Mesenchymal stem cell (in vitro differentiated cells and primary cell): Measurements from ENCODE around the gene PTTG1IP2.
A peak's percentile ranks its signal among the peaks of the same experiment; 100 is the strongest.

Source experiments
- DNase-seq: peaks from one replicate; pipeline ENCODE4 v3.0.0-alpha.2; 2013
- H2AFZ ChIP-seq: one replicate; pipeline ENCODE4 v1.6.1; 2013; ENCODE audit warnings: low read depth, mild to moderate bottlenecking, control low read depth, inconsistent platforms, low read length, moderate library complexity
- H2AK5ac ChIP-seq: 2 replicates; pipeline ENCODE4 v1.6.1; 2013; ENCODE audit warnings: low read length, moderate library complexity, mild to moderate bottlenecking, inconsistent platforms; ENCODE audit not compliant: severe bottlenecking
- H2BK120ac ChIP-seq: one replicate; pipeline ENCODE4 v1.6.1; 2013; ENCODE audit warnings: low read depth, mild to moderate bottlenecking, inconsistent platforms, low read length, moderate library complexity
- H2BK12ac ChIP-seq, 2 experiments: one replicate each; pipeline ENCODE4 v1.6.1; 2013; ENCODE audit warnings: inconsistent platforms in 2 of 2, low read length in 2 of 2, mild to moderate bottlenecking in 2 of 2, moderate library complexity in 2 of 2, control low read depth in 1 of 2
- H2BK15ac ChIP-seq: one replicate; pipeline ENCODE4 v1.6.1; 2013; ENCODE audit warnings: mild to moderate bottlenecking, low read depth, inconsistent platforms; ENCODE audit not compliant: poor library complexity, severe bottlenecking
- H2BK5ac ChIP-seq: 2 replicates; pipeline ENCODE4 v1.6.1; 2013; ENCODE audit warnings: low read depth, mild to moderate bottlenecking, low read length, control low read depth, inconsistent platforms; ENCODE audit not compliant: poor library complexity, severe bottlenecking
- H3K14ac ChIP-seq, 2 experiments: one replicate each; pipeline ENCODE4 v1.6.1; 2013; ENCODE audit warnings: inconsistent platforms in 2 of 2, low read length in 2 of 2, control low read depth in 1 of 2, mild to moderate bottlenecking in 1 of 2, moderate library complexity in 1 of 2
- H3K18ac ChIP-seq, 2 experiments: one replicate each; pipeline ENCODE4 v1.6.1; 2013; ENCODE audit warnings: inconsistent platforms in 2 of 2, low read length in 2 of 2, control low read depth in 1 of 2, low read depth in 1 of 2, mild to moderate bottlenecking in 1 of 2
- H3K23ac ChIP-seq, 2 experiments: one replicate each; pipeline ENCODE4 v1.6.1; 2013; ENCODE audit warnings: inconsistent platforms in 2 of 2, low read length in 2 of 2, mild to moderate bottlenecking in 2 of 2, moderate library complexity in 2 of 2, control low read depth in 1 of 2
- H3K27ac ChIP-seq: 2 replicates; pipeline ENCODE4 v1.5.1; 2013; ENCODE audit warnings: mild to moderate bottlenecking, moderate library complexity, low read length, control low read depth, inconsistent platforms; ENCODE audit not compliant: poor library complexity, severe bottlenecking
- H3K27me3 ChIP-seq, 2 experiments: 2 replicates each; pipeline versions ENCODE4 v1.6.1 to v1.7.0; 2013; ENCODE audit warnings: low read length in 2 of 2, mild to moderate bottlenecking in 2 of 2, moderate library complexity in 2 of 2, control low read depth in 1 of 2, inconsistent platforms in 1 of 2; ENCODE audit not compliant: control insufficient read depth in 1 of 2, insufficient read depth in 1 of 2
- H3K36me3 ChIP-seq, 2 experiments: 2 replicates each; pipeline versions ENCODE4 v1.6.1 to v1.7.0; 2013; ENCODE audit warnings: low read length in 2 of 2, control low read depth in 1 of 2, inconsistent platforms in 1 of 2, low read depth in 1 of 2, mild to moderate bottlenecking in 1 of 2; ENCODE audit not compliant: insufficient read depth in 2 of 2, control insufficient read depth in 1 of 2
- H3K4ac ChIP-seq, 2 experiments: one replicate each; pipeline ENCODE4 v1.6.1; 2013; ENCODE audit warnings: inconsistent platforms in 2 of 2, low read length in 2 of 2, mild to moderate bottlenecking in 2 of 2, moderate library complexity in 2 of 2, control low read depth in 1 of 2, low read depth in 1 of 2
- H3K4me1 ChIP-seq: 2 replicates; pipeline ENCODE4 v1.6.1; 2013; ENCODE audit warnings: low read depth, low read length, control low read depth; ENCODE audit not compliant: control insufficient read depth, insufficient read depth
- H3K4me2 ChIP-seq: 2 replicates; pipeline ENCODE4 v1.6.1; 2013; ENCODE audit warnings: low read length, mild to moderate bottlenecking, inconsistent platforms; ENCODE audit not compliant: poor library complexity, severe bottlenecking
- H3K4me3 ChIP-seq, 2 experiments: 2 replicates each; pipeline versions ENCODE4 v1.5.1 to v1.7.0; 2013; ENCODE audit warnings: low read length in 2 of 2, mild to moderate bottlenecking in 2 of 2, control low read depth in 1 of 2, low read depth in 1 of 2; ENCODE audit not compliant: insufficient read depth in 1 of 2
- H3K79me1 ChIP-seq: replicated peaks from 2 replicates; pipeline ENCODE4 v1.6.1; 2013; ENCODE audit warnings: mild to moderate bottlenecking, control low read depth, low read length, inconsistent platforms; ENCODE audit not compliant: poor library complexity, severe bottlenecking
- H3K9ac ChIP-seq: 2 replicates; pipeline ENCODE4 v1.7.0; 2013; ENCODE audit warnings: mild to moderate bottlenecking, low read length, moderate library complexity
- H3K9me3 ChIP-seq: 2 replicates; pipeline ENCODE4 v1.7.0; 2013; ENCODE audit warnings: mild to moderate bottlenecking, low read length; ENCODE audit not compliant: control insufficient read depth
- H4K8ac ChIP-seq: one replicate; pipeline ENCODE4 v1.6.1; 2013; ENCODE audit warnings: inconsistent platforms, mild to moderate bottlenecking, low read length, moderate library complexity
- H4K91ac ChIP-seq: one replicate; pipeline ENCODE4 v1.6.1; 2013; ENCODE audit warnings: mild to moderate bottlenecking, low read length, inconsistent platforms
- WGBS: methylation state at CpG from one replicate; pipeline ENCODE4 v1.1.7; 2013; ENCODE audit warnings: mixed read lengths; 5-methylcytosine and 5-hydroxymethylcytosine counted together

The PTTG1IP2 gene

GRCh38 chr7:90446137-90446899, 23.1 kb upstream of the PTTG1IP2 start:
- H4K91ac ChIP-seq = no peak overlapping the region
- H2BK15ac ChIP-seq = no peak overlapping the region
- no peak overlapping the region for H2BK12ac ChIP-seq
- no peaks in the 10 kb centered on the region for H3K36me3 ChIP-seq
- DNase-seq = no peak
- H3K79me1 ChIP-seq = no peaks in the 10 kb centered on the region
- no peak overlapping the region for H3K4me3 ChIP-seq
- no peak overlapping the region for H2AK5ac ChIP-seq
- no peaks in the 10 kb centered on the region for H3K4me1 ChIP-seq
- H3K4me2 ChIP-seq = no peak overlapping the region
- no peak overlapping the region for H2BK5ac ChIP-seq
- H3K9ac ChIP-seq = no peak overlapping the region
- no peaks in the 10 kb centered on the region for H3K9me3 ChIP-seq
- no peak overlapping the region for H4K8ac ChIP-seq
- no peak overlapping the region for H3K14ac ChIP-seq
- H3K23ac ChIP-seq = no peak overlapping the region
- WGBS = 65% methylated on average over 3 of the region's 4 CpGs
- H3K4ac ChIP-seq = no peak overlapping the region
- H3K18ac ChIP-seq = no peak overlapping the region
- no peak overlapping the region for H2AFZ ChIP-seq
- H3K27me3 ChIP-seq = no peaks in the 10 kb centered on the region
- no peak overlapping the region for H3K27ac ChIP-seq
- H2BK120ac ChIP-seq = no peak overlapping the region

GRCh38 chr7:90453259-90453891, 16.1 kb upstream of the PTTG1IP2 start:
- H3K4me3 ChIP-seq = no peak overlapping the region
- no peak overlapping the region for H3K14ac ChIP-seq
- no peak overlapping the region for H3K9ac ChIP-seq
- no peak overlapping the region for H3K27ac ChIP-seq
- no peak overlapping the region for H3K18ac ChIP-seq
- no peaks in the 10 kb centered on the region for H3K36me3 ChIP-seq
- no peak for DNase-seq
- H3K9me3 ChIP-seq = no peaks in the 10 kb centered on the region
- no peak overlapping the region for H3K4ac ChIP-seq
- no peak overlapping the region for H2AK5ac ChIP-seq
- H3K23ac ChIP-seq = no peak overlapping the region
- no peak overlapping the region for H2BK5ac ChIP-seq
- no peak overlapping the region for H2AFZ ChIP-seq
- no peaks in the 10 kb centered on the region for H3K27me3 ChIP-seq
- no peak overlapping the region for H4K91ac ChIP-seq
- H2BK15ac ChIP-seq = no peak overlapping the region
- no peak overlapping the region for H2BK120ac ChIP-seq
- H3K4me2 ChIP-seq = no peak overlapping the region
- no peak overlapping the region for H4K8ac ChIP-seq
- H2BK12ac ChIP-seq = no peak overlapping the region
- no peaks in the 10 kb centered on the region for H3K4me1 ChIP-seq
- H3K79me1 ChIP-seq = no peaks in the 10 kb centered on the region

GRCh38 chr7:90453931-90454330, 15.5 kb upstream of the PTTG1IP2 start:
- H3K27me3 ChIP-seq = no peaks in the 10 kb centered on the region
- no peak overlapping the region for H3K4me2 ChIP-seq
- H3K18ac ChIP-seq = no peak overlapping the region
- H3K23ac ChIP-seq = no peak overlapping the region
- H3K9me3 ChIP-seq = no peaks in the 10 kb centered on the region
- no peak overlapping the region for H3K9ac ChIP-seq
- no CpG with 5 or more reads among the region's 1 CpG for WGBS
- H2BK15ac ChIP-seq = no peak overlapping the region
- H3K36me3 ChIP-seq = no peaks in the 10 kb centered on the region
- no peak overlapping the region for H4K91ac ChIP-seq
- H2AK5ac ChIP-seq = no peak overlapping the region
- H3K4me1 ChIP-seq = no peaks in the 10 kb centered on the region
- no peak overlapping the region for H3K27ac ChIP-seq
- H2AFZ ChIP-seq = no peak overlapping the region
- H2BK120ac ChIP-seq = no peak overlapping the region
- H2BK5ac ChIP-seq = no peak overlapping the region
- no peak overlapping the region for H2BK12ac ChIP-seq
- no peak overlapping the region for H3K4ac ChIP-seq
- no peaks in the 10 kb centered on the region for H3K79me1 ChIP-seq
- no peak overlapping the region for H4K8ac ChIP-seq
- DNase-seq = no peak
- H3K4me3 ChIP-seq = no peak overlapping the region
- no peak overlapping the region for H3K14ac ChIP-seq

- Histone ChIP-seq H3K14ac (no peak overlapping the region), H2BK15ac (no peak overlapping the region), H3K27ac (no peak overlapping the region), H3K4ac (no peak overlapping the region), H3K18ac (no peak overlapping the region), H3K9ac (peak overlapping the region; percentile 81), H2BK120ac (no peak overlapping the region), H3K9me3 (no peaks in the 10 kb centered on the region), H3K23ac (no peak overlapping the region), H2AK5ac (no peak overlapping the region), H3K4me1 (no peaks in the 10 kb centered on the region), H2AFZ (no peak overlapping the region), H3K27me3 (no peaks in the 10 kb centered on the region), H3K79me1 (no peaks in the 10 kb centered on the region), H4K91ac (no peak overlapping the region), H3K4me2 (peak overlapping the region; percentile 61), H2BK5ac (no peak overlapping the region), H4K8ac (peak overlapping the region; percentile 19), H3K36me3 (no peaks in the 10 kb centered on the region), H3K4me3 (peak overlapping the region in 1 of 2 experiments; percentile 75), H2BK12ac (no peak overlapping the region)
- DNase-seq = peak; percentile 60
- WGBS = 43% methylated on average over 4 of the region's 6 CpGs
Observed at GRCh38 chr7:90455163-90456030, 14.0 kb upstream of the PTTG1IP2 start.
